HTR-8/SVneo (cell line): ENCODE measurements around the gene STXBP2.

Source experiments
- DNase-seq: peaks from one replicate; pipeline ENCODE4 v3.0.0; 2011; ENCODE audit warnings: low spot score, mixed read lengths; ENCODE audit not compliant: insufficient read length
- FAIRE-seq: peaks from 2 replicates; lab custom pipeline; 2011; peaks lifted over from hg19 to GRCh38; lab: Jason Lieb, UNC

STXBP2 gene

DNA sequence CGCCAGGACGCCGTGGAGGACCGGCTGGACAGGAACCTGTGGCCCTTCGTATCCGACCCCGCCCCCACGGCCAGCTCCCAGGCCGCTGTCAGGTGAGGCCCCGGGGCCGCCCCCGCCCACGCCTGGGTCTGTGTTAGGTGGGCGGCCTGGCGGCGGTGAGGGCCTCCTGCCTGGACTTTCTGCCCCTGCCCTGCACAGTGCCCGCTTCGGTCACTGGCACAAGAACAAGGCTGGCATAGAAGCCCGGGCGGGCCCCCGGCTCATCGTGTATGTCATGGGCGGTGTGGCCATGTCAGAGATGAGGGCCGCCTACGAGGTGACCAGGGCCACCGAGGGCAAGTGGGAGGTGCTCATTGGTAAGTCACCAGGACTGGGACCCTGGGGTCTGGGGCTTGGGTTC, 10.2 kb downstream of the STXBP2 start:
- DNase-seq: no peak

DNA sequence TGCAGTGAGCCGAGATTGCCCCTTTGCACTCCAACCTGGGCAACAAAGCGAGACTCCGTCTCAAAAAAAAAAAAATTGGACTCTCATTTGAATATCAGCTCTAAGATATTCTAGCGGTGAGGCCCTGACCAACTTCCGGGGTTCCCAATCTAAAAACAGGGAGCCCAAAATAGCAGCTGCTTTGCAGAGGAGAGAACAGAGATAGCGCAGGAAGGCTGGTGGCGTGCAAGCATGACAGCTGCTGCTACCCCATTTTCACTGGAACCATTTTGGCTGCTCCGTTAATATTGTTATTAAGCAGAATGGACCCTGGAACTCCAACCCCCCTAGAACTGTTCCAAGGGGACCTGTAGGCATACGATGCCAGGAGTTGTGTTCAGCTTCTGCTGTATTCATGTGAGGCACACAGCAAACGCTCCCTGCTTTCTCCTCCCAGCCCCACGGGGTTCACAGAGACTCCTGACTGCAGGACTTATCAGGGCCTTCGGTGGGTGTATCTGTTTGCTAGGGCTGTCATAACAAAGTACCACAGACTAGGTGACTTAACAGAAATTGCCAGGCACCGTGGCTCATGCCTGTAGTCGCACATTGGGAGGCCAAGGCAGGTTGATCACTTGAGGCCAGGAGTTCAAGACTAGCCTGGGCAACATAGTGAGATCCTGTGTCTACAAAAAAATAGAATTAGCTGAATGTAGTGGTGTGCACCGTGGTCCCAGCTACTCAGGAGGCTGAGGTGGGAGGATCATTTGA, 11.5 kb downstream of the STXBP2 start:
- no peak for FAIRE-seq

More for the DNA sequence above, 10.2 kb downstream of the STXBP2 start:
- FAIRE-seq: no peak

GRCh38 chr19:7650148-7650547, 13.2 kb downstream of the STXBP2 start:
- DNase-seq (no peak), FAIRE-seq (no peak)

More for the DNA sequence above, 11.5 kb downstream of the STXBP2 start:
- DNase-seq: no peak

- DNase-seq: peak; percentile 92
- FAIRE-seq: no peak
Observed at GRCh38 chr19:7652061-7652641, 15.2 kb downstream of the STXBP2 start.

GRCh38 chr19:7654401-7654800, 17.5 kb downstream of the STXBP2 start:
- DNase-seq (no peak), FAIRE-seq (no peak)

DNA sequence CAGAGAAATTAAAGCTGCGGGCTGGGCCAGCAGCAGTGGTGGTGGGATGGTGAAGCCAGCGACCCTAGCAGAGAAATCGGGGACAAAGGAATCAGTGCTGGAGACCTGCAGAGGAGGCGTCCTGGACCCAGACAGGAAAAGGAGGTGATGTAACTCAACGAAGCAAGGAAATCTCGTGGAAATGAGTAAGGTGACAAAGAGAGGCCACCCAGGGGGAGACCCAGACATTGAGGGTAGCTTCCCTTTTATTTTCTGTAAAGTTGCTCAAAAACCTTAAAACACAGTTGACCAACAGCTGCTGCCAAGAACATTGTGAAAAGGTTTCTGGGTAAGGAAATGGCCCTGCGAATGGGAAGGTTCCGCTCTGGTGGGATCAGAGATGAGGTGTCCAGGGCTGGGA, 18.7 kb downstream of the STXBP2 start:
- DNase-seq: no peak
- FAIRE-seq: no peak

DNA sequence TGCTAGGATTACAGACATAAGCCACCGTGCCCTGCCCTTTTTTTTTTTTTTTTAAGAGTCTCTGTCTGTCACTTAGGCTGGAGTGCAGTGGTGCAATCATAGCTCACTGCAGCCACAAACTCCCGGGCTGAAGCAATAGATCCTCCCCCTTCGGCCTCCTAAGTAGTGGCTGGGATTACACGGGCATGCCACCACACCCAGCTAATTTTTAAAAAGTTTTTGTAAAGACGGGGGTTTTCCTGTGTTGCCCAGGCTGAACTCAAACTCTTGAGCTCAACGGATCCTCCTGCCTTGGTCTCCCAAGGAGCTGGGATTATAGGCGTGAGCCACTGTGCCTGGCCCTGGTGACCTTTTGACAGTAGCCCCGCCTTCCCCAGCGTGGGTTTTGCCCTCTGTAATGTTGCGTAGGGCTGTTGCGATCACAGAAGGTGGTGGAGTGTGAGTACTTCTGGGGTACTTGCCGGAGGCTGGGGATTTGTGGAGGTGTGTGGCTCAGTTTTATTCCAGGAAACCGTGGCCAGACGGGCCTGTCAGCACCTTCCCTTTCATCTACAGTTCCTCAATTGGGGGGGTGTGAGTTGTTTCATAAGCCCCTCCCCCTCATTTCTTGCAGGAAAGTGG, 20.3 kb downstream of the STXBP2 start:
- DNase-seq: no peak
- FAIRE-seq: no peak

- FAIRE-seq (no peak), DNase-seq (no peak)
Observed at GRCh38 chr19:7658219-7658686, 21.3 kb downstream of the STXBP2 start.

DNA sequence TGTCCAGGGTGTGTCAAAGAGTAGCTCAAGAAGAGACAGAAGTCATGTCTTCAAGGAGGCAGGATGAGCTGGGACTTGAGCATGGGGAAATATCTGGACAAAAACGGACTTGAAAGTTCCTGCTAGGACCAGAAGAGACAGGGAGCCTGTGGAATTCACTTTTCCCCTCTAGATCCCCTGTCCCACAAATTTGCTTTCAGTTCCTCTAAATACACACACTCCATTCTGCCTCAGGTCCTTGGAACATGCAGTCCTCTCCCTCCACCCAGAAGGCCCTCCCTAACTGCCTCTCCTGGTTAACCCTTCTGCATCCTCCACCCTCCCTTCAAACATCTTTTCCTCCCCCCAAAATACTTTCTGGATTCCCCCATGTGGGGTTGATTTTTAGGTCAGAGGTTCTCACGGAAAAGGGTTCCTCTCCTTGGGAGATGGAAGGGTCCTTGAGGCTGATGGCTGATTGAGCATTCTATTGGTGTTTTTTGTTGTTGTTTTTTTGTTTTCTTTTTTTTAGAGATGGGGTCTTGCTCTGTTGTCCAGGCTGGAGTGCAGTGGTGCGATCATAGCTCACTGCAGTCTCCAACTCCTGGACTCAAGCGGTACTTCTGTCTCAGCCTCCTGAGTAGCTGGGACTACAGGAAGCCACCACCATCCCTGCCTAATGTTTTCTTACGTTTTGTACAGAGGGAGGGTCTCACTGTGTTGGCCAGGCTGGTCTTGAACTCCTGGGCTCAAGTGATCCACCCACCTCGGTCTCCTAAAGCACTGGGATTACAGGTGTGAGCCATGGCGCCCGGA, 25.0 kb downstream of the STXBP2 start:
- FAIRE-seq: no peak

GRCh38 chr19:7662657-7663056, 25.7 kb downstream of the STXBP2 start:
- FAIRE-seq: no peak

More for the DNA sequence above, 25.0 kb downstream of the STXBP2 start:
- no peak for DNase-seq

GRCh38 chr19:7663706-7664105, 26.8 kb downstream of the STXBP2 start:
- FAIRE-seq: no peak
- no peak for DNase-seq

More at GRCh38 chr19:7662657-7663056, 25.7 kb downstream of the STXBP2 start:
- DNase-seq: no peak

- no peak for DNase-seq
Observed at GRCh38 chr19:7665076-7665475, 28.2 kb downstream of the STXBP2 start.

DNA sequence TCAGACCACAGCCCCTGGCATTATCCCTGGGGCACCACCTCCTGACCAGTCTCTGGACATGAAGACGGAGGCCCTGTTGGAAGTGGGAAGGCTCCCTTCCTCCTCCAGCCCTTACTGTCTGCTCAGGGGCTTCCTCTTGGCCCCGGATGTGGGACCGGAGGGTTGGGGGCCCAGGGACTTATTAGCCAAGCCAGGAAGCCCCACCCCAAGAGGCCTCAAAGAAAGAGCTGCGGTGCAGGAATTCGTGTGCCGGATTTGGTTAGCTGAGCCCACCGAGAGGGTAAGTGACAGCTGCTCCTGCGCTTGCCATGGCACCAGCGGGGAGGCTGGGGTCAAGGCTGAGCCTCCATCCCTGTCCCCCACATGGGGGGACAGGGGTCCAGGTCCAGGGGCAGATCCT, 31.9 kb downstream of the STXBP2 start, which contains the start of gene RETN:
TSS of gene RETN (plus strand) at position 208 of the 400 bp plus-strand sequence. CDS start 278 bp downstream, outside the sequence.
- FAIRE-seq (no peak), DNase-seq (no peak)

More at GRCh38 chr19:7665076-7665475, 28.2 kb downstream of the STXBP2 start:
- no peak for FAIRE-seq

DNA sequence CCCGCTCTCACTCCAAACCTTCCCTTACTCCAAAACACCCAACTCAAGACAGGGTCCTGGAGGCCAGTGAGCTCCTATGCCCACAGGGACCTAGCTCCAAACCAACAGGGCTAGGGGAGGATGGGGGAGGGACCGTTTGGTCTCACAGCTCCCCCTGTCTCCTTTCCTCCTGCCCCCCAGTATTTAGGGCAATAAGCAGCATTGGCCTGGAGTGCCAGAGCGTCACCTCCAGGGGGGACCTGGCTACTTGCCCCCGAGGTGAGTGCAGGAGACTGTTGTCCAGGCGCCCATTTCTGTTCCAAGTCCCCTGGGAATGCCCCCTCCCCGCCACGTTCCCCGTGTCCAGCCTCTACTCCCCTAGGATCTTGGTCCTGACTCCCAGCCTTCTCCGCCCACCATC, 32.7 kb downstream of the STXBP2 start:
- FAIRE-seq: no peak
- DNase-seq: no peak

GRCh38 chr19:7670150-7670783, 33.4 kb downstream of the STXBP2 start:
- FAIRE-seq (no peak), DNase-seq (no peak)

DNA sequence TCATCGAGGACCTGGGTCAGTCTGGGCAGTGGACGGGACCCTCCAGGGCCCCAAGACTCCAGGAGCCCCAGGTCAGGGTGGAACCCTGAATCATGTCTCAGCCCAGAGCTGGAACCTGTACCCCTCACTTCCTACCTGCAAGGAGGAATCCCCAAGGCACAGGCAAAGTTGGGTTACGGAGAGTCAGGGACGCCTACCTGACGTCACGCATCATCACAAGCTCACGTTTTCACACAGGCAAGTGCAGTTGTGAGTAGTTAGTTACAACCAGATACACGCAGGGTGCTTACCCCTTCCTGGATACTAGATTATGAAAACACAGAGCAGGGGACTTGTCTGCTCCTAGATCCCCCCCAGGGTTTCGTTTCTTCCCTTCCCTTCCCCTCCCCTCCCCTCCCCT, 33.9 kb downstream of the STXBP2 start:
- FAIRE-seq (no peak), DNase-seq (no peak)

DNA sequence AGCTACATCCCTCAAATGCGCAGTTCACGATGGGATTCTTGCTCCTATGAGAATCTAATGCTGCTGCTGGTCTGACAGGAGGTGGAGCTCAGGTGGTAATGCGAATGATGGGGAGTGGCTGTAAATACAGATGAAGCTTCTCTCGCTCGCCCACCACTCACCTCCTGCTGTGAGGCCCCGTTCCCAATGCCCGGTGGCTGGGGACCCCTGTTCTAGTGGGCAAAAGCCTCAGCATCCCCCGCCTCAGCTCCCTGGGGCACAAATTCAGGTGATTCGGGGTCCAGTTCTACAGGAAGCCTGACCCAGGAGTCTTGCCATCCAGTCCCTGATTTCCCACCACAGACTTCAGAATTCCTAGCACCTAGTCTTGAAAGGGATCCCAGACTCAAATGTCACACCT, 35.6 kb downstream of the STXBP2 start:
- FAIRE-seq (no peak), DNase-seq (no peak)

DNA sequence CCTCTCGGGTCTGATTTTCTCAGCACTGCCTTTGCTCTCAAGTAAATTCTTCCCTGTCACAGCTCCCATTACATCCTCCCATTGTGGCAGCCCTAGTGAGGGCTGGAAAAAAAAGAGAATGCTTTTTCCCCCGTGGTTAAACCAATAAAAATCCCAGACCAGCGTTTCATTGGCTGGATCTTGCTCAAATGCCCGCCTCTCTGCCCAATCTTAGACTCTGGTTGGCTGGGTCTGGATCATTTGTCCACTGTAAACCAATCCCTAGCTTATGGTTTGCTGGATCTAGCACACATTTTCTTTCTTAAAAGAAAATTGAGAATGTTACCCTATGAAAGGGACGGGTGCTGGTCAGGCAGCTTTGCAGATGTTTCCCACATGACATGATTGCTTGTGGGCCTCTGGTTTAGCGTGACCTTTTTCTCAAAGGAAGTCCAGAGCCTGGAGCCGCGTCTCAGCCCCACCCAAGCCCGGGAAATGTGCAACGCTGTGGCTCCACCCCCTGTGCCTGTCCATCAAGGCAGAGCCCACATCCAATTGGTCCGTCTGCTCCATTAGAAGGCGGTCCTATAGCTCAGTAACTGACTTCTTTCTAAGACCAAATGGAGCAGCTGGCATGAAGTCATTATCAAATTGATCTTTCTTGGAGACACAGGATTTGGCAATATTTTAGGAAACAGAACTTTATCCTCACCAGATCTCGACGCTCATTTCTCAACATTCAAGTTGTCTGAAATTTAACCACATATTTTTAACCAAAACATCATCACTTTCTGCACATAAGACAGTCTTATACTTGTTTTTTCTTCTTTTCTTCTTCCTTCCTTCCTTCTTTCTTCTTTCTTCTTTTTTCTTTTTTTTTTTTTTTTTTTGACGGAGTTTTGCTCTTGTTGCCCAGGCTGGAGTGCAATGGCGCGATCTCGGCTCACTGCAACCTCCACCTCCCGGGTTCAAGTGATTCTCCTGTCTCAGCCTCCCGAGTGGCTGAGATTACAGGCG, 37.4 kb downstream of the STXBP2 start:
- peak; percentile 36 for FAIRE-seq
- DNase-seq: peak; percentile 75

GRCh38 chr19:7676376-7676775, 39.5 kb downstream of the STXBP2 start:
- DNase-seq: no peak

More at GRCh38 chr19:7676376-7676775, 39.5 kb downstream of the STXBP2 start:
- no peak for FAIRE-seq
